ENCODE results near the gene ALDH1A3.

ALDH1A3 gene

GRCh38 chr15:100885116-100885515 lies 5.5 kb downstream of the ALDH1A3 start:
- DNase-seq, result no peak

GRCh38 chr15:100885811-100886210 lies 6.2 kb downstream of the ALDH1A3 start:
- DNase-seq, result no peak

DNA sequence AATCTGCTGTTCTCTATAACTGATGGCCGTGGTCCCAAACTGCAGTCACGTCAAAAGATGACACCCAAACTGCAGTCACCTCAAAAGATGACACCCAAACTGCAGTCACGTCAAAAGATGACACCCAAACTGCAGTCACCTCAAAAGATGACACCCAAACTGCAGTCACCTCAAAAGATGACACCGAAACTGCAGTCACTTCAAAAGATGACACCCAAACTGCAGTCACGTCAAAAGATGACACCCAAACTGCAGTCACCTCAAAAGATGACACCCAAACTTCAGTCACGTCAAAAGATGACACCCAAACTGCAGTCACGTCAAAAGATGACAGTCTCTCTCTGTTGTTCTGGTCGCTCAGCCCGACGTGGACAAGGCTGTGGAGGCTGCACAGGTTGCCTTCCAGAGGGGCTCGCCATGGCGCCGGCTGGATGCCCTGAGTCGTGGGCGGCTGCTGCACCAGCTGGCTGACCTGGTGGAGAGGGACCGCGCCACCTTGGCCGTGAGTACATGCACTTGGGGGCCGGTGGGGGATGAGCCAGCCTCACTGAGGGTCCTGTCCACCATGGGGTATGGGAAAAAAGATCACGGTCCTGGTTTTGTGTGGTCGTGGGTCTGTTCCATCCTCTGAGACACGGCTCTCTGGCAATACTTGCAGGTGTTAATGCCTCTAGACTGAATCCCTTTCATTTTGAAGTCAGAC lies 7.7 kb downstream of the ALDH1A3 start:
- DNase-seq, result no peak

DNA sequence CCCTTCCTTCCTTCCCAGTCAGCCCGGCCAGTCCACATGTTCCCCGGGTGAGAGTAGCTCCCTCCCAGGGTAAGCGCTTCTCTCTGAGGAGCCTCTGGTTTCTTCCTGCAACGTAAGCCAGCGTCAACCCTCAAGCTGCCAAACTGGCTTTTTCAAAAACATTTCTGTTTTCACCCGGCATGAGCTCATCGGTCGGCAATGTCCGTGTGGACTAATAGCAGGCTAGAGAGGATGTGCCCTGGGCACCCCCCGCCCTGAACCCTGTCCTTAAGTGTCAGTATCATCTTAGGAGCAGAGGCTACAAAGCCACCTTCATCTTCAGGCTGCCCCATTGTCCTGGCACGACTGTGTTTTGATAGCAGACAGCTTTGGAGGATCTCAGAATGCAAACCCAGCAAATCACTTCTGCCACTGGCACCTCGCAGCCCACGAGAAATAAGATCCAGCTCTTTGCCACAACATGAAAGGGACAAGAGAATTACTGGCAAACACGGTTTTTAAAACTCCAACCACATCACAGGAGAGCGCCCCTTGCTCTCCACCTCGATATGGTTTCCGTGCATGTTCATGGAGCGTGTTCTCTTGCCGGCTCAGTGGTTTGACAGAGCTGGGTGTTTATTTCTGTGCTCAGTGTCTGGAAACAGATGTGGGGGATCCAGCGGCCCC lies 9.9 kb downstream of the ALDH1A3 start:
- DNase-seq, result peak; percentile 73

DNA sequence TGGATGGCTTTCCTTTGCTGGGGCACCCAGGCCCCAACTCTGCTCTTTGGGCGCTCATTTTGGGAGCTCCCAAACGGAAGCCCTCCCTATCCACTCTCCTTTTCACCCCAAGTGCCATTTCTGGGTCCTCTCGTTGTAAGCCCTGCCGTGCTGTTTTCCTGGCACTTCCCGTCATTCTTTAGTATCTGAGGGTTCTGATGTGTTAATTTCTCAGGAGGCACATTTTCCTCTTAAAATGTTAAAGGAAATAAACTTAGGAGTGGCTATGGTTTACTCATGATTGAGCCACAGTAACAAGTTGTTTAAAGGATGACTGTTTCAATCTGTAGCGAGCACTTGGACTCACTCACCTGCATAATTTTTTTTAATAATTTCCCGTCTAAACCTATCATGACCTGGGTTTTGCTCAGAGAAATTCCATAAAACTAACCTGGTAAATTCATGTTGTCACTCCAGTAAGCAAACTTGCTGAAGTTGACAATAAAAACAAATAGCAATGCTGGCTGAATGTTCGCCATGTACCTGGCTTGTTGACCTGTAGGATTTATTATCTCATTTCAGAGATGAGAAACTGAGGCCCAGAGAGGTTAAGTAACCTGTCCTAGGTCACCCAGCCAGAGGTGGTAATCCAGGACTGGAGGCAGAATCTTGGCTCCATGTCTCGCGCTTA lies 10.6 kb downstream of the ALDH1A3 start:
- DNase-seq, result no peak

DNA sequence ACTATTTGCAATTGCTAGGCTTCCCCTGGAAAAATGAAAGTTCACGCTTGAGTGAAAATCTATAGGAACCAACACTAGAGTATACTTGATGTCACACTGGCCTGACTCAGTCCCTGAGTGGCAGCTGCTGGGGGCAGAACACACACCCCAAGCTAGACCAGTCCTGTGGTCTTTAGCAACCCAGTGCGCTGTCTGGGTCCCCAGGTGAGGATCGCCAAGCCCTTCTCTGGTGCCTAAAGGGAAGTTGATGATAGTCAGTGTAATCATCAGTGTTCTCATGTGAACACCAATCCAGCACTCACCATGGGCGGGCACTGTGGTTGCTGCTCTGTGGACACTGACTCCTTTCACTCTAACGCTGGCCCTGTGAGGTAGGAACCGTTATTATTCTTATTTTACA lies 11.2 kb downstream of the ALDH1A3 start:
- DNase-seq, result peak; percentile 88

- DNase-seq, result peak; percentile 30
These were observed 11.8 kb downstream of the ALDH1A3 start for GRCh38 chr15:100891307-100892012.

DNA sequence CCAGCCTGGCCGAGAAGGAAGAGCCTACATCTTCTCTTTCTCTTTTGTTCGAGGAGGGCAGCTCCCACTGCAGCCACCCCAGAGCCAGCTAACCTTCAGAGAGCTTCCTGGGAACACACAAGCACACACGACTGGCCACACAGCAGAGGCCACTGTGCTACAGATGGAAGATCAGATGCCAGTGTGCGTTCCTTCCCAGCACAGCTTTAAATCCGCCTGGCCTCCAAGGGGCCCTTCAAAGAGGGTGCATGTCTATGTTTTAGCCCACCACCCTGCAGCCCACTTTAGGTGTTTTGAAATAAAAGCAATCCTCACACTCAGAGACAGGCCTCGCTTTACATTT lies 12.4 kb downstream of the ALDH1A3 start:
- no peak for DNase-seq

DNA sequence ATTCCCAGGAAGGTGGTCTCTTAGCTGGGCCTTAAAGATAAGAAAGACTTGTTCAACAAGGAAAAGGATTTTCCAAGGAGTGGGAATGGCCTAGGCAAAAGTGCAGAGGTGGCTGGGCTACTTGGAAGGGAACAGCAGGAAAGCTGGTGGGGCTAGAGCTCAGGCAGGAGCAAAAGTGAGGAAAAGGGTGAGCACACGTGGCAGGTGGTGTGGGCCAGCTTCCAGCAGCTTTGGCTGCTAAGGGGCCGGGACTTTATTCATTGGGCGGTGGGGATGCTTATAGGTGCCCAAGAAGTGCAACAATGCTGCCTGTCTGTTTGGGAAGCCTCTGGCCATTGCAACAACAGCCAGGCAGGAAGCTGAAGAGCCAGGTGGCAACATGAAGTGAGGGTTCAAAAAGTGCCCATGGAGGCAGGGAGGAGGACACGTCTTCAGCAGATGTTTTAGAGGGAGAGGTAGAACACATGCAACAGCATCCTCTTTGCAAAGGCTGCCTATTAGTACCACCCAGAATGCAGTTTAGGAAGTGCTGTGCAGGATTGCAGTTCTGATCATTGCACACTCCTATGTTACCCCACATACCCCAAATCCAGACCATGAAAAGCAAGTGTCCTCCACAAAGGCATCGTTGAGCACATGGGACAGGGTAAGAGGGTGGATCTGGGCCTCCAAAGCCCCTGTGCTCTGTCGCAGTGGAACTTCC lies 13.8 kb downstream of the ALDH1A3 start:
- DNase-seq, result no peak

GRCh38 chr15:100893964-100894295 lies 14.3 kb downstream of the ALDH1A3 start:
- DNase-seq, result no peak

DNA sequence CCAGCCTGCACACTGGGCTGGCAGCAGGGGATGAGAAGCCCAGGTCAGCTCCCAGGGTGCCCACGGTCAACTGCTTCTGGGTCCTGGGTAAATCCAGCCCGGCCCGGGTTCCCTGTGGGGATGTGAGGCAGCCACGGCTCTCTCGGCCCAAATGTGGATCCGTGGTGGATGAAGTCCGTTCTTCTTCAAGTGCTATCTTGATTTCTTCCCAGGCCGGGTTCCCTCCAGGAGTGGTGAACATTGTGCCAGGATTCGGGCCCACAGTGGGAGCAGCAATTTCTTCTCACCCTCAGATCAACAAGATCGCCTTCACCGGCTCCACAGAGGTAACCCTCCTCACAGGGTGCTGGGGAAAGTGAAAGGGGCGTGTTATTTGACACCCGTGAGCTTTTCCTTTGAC lies 16.1 kb downstream of the ALDH1A3 start:
- DNase-seq, result no peak

GRCh38 chr15:100897221-100898151 lies 17.9 kb downstream of the ALDH1A3 start:
- DNase-seq, result no peak

DNA sequence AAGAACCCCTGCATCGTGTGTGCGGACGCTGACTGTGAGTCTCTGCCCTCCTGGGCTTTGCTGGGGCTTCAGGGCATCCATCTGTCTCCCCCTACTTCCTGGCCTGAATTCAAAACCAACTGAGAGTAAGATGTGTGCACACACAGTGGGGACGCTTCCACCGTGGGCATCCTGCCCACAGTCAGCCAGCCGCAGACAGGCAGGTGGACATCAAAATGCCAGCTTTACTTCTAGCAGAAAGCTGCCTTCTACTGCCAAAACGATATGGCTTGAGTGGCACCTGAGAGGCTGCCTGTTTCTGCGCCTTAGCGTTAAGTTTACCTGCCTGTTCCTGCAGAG lies 18.5 kb downstream of the ALDH1A3 start:
- no peak for DNase-seq

DNA sequence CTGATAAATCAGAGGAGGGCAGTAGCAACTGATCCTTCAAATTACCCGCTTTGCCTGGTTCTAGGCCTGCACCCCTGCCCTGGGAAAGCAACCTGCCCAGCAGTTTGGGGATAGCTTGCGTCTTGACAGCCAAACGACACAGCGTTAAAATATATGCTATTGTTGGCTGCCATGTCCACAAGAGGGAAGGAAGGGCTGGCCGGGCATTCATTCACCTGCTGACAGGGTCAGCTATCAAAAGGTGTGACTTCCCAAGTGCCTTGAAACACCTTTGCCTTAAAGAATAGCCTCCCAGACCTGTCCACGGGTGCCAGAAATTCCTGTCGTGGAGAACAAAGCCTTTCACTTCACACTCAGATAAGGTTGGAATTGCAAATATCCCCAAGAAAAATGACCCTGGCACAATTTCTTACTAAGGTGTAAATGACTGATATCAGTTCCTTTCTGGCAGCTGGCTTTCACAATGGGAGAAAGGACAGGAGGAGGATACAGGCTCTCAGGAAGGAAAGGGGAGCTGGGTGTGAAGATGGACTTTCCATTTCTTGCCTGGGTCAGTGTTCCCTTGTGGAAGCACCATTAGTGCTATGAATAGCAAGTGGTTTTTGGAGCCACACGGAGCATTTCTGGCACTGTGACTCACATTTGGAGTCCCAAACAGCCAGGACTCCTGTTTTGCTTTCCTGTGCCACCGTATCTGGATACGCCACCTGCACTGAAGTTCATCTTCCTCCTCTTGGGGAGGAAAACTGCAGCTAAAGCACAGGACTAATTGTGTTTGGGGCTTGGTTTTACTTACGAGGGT lies 19.2 kb downstream of the ALDH1A3 start:
- no peak for DNase-seq

- no peak for DNase-seq
These were observed 20.0 kb downstream of the ALDH1A3 start for GRCh38 chr15:100899601-100900000.

DNA sequence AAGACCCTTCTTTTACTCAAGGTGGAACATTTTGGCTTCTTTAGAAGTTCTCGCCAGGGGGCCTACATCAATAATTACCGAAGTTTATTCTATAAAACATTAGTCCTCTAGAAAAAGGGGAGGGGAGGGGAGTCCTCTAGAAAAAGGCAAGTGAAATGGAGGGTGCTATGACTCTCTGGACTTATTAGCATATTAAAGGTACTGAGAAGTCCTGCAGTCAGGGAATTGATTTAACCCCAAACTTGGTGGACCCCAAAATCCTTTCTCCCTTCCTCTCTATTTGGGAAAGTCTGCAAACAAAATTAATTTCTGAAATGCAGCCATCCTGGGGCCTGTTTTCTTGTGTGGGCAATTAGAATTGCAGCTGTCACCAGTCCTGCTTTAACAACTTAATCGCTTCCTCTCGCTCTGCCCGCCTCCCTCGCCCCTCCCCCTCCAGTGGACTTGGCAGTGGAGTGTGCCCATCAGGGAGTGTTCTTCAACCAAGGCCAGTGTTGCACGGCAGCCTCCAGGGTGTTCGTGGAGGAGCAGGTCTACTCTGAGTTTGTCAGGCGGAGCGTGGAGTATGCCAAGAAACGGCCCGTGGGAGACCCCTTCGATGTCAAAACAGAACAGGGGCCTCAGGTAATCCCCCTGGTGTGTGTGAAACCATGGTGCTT lies 20.6 kb downstream of the ALDH1A3 start:
- no peak for DNase-seq

DNA sequence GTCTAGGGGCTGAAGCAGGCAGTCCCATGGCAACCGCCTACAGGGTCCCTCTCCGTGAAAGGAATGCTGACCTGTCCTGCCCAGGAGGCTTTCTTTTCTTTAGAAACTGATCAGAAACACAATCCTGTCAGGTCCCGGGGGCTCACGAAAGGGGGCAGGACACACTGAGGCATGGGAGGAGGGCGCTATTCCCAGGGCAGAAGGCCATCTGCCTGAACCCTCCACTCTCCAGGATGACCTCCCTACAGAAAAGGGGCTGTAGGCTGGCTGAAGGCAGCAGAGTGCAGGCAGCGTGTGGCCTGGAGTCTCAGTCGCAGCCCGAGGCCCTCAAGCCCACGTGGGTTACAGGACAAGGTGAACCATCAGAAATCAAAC lies 21.2 kb downstream of the ALDH1A3 start:
- no peak for DNase-seq

- DNase-seq, result no peak
These were observed 21.7 kb downstream of the ALDH1A3 start for GRCh38 chr15:100901296-100901695.

DNA sequence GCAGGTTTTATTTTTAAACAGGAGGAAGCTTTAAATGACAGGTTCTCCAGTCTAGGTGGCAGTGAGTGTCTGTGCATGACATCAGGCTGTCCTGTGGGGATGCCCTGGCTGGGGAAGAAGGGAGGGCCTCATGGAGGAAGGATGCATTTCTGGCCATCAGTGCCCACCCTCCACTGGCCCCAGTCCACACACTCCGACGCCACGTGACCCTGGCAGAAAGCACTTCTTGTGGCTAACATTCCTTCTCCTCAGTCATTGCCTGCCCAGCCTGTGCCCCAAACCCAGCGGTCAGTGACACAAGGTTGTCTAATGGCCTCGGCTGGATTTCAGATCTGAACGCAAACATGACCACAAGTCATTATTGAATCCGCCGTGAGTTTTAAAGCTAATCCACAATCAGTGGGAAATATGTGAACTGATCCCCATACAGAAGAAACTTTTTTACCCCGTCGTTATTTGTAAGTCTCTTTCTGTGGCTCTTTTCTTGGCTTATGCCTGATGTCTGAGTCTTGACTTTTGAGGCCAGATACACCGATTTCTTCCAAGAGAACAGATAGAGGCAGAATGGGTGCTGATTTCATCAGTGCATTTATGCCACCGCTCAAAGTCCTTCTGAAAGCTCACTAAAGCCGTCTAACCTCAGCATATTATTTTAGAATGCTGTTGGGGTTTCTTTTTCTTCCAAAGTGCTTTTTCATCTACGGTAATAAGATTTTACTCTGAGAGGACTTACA lies 22.2 kb downstream of the ALDH1A3 start:
- DNase-seq, result no peak
